ENCODE data around the gene TRIM41. TPM values are rescaled to one million over a fixed set of nuclear protein-coding genes. Genes with fewer than 3 reads are reported as not detected.
"Not testable (repeated sequence)": the region's sequence is repeated elsewhere in the genome, so short reads cannot be mapped to it uniquely, and the experiment has no call there.

The TRIM41 gene
- polyA plus RNA-seq, 1 experiment, result 15.2 TPM

DNA sequence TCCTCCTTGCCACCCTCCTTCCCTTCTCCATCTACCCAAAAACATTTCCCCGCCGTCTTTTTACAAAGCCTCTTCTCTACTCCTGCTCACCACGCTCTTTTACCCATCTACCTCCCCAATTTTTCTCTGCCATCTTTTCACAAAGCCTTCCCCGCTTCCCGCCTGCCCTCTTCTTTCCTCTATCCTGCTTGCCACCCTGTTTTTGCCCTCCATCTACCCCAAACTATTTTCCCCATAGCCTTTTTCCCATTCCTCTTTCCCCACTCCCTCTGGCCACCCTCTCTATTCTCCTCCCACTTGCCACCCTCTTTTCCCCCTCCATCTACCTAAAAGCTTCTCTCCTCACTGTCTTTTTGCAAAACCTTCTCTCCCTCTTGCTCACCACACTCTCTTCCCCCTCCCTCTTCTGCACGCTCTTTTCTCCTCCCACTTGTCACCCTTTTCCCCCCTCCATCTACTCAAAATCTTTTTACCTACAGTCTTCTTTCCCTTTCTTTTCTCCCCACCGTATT lies 57.2 kb downstream of the TRIM41 start:
- Histone ChIP-seq H3K27me3 (ENCODE audit: control insufficient read depth, insufficient read depth, low read length) (no peaks in the 10 kb centered on the region), H3K36me3 (ENCODE audit: control insufficient read depth, insufficient read depth, low read length) (no peaks in the 10 kb centered on the region), H3K4me3 (ENCODE audit: low read depth, low read length) (no peak overlapping the region)
- CTCF ChIA-PET, result no interaction called here
- no peak for DNase-seq (ENCODE audit: low read depth)
- POLR2A ChIA-PET, result no interaction called here
- TF ChIP-seq CTCF (IDR thresholded peaks at IDR 0.05; ENCODE audit: insufficient read depth, low read depth, low read length), result no peak

- no peak for DNase-seq (ENCODE audit: low read depth)
- no peaks in the 10 kb centered on the region for H3K36me3 ChIP-seq (ENCODE audit: control insufficient read depth, insufficient read depth, low read length)
- TF ChIP-seq CTCF (IDR thresholded peaks at IDR 0.05; ENCODE audit: insufficient read depth, low read depth, low read length), result no peak
- ChIA-PET CTCF (no interaction called here), POLR2A (no interaction called here)
- no peaks in the 10 kb centered on the region for H3K27me3 ChIP-seq (ENCODE audit: control insufficient read depth, insufficient read depth, low read length)
- no peak overlapping the region for H3K4me3 ChIP-seq (ENCODE audit: low read depth, low read length)
These were observed 58.2 kb downstream of the TRIM41 start for GRCh38 chr5:181281077-181281983.

- CTCF ChIA-PET, result no interaction called here
- no peak for TF ChIP-seq CTCF (IDR thresholded peaks at IDR 0.05; ENCODE audit: insufficient read depth, low read depth, low read length)
- H3K4me3 ChIP-seq (ENCODE audit: low read depth, low read length), result no peak overlapping the region
- DNase-seq (ENCODE audit: low read depth), result no peak
- no peaks in the 10 kb centered on the region for H3K27me3 ChIP-seq (ENCODE audit: control insufficient read depth, insufficient read depth, low read length)
- POLR2A ChIA-PET, result no interaction called here
- no peaks in the 10 kb centered on the region for H3K36me3 ChIP-seq (ENCODE audit: control insufficient read depth, insufficient read depth, low read length)
These were observed 58.9 kb downstream of the TRIM41 start for GRCh38 chr5:181281984-181282316.

DNA sequence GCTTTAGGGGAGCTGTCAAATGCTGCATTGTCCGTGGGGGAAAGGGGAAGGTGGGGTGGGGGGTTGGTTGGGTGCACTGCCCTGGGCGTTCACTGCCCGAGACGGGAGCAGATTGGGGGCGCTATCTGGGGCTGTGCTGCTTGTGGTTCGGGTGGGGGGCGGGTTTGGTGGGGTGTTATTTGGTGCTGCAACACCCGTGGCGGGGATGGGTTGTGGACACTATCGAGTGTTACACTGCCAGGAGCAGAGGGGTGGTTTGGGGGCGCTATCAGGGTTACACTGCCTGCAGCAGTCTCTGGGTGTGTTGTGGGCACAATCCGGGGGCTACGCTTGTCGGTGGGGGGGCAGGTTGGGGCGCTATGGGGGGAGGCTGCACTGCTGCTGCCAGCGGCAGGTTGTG lies 59.3 kb downstream of the TRIM41 start:
- DNase-seq (ENCODE audit: low read depth); CTCF ChIA-PET; POLR2A ChIA-PET; H3K4me3 ChIP-seq (ENCODE audit: low read depth, low read length); H3K27me3 ChIP-seq (ENCODE audit: control insufficient read depth, insufficient read depth, low read length); H3K36me3 ChIP-seq (ENCODE audit: control insufficient read depth, insufficient read depth, low read length): not testable (repeated sequence)

GRCh38 chr5:181282874-181283273 lies 59.8 kb downstream of the TRIM41 start:
- CTCF ChIA-PET, result no interaction called here
- DNase-seq (ENCODE audit: low read depth), result no peak
- H3K27me3 ChIP-seq (ENCODE audit: control insufficient read depth, insufficient read depth, low read length), result no peaks in the 10 kb centered on the region
- POLR2A ChIA-PET, result no interaction called here
- H3K4me3 ChIP-seq (ENCODE audit: low read depth, low read length), result no peak overlapping the region
- H3K36me3 ChIP-seq (ENCODE audit: control insufficient read depth, insufficient read depth, low read length), result no peaks in the 10 kb centered on the region
- no peak for TF ChIP-seq CTCF (IDR thresholded peaks at IDR 0.05; ENCODE audit: insufficient read depth, low read depth, low read length)

- CTCF ChIA-PET, result no interaction called here
- Histone ChIP-seq H3K4me3 (ENCODE audit: low read depth, low read length) (no peak overlapping the region), H3K36me3 (ENCODE audit: control insufficient read depth, insufficient read depth, low read length) (no peaks in the 10 kb centered on the region), H3K27me3 (ENCODE audit: control insufficient read depth, insufficient read depth, low read length) (no peaks in the 10 kb centered on the region)
- no peak for TF ChIP-seq CTCF (IDR thresholded peaks at IDR 0.05; ENCODE audit: insufficient read depth, low read depth, low read length)
- no peak for DNase-seq (ENCODE audit: low read depth)
- POLR2A ChIA-PET, result no interaction called here
These were observed 60.3 kb downstream of the TRIM41 start for GRCh38 chr5:181283347-181283746.

DNA sequence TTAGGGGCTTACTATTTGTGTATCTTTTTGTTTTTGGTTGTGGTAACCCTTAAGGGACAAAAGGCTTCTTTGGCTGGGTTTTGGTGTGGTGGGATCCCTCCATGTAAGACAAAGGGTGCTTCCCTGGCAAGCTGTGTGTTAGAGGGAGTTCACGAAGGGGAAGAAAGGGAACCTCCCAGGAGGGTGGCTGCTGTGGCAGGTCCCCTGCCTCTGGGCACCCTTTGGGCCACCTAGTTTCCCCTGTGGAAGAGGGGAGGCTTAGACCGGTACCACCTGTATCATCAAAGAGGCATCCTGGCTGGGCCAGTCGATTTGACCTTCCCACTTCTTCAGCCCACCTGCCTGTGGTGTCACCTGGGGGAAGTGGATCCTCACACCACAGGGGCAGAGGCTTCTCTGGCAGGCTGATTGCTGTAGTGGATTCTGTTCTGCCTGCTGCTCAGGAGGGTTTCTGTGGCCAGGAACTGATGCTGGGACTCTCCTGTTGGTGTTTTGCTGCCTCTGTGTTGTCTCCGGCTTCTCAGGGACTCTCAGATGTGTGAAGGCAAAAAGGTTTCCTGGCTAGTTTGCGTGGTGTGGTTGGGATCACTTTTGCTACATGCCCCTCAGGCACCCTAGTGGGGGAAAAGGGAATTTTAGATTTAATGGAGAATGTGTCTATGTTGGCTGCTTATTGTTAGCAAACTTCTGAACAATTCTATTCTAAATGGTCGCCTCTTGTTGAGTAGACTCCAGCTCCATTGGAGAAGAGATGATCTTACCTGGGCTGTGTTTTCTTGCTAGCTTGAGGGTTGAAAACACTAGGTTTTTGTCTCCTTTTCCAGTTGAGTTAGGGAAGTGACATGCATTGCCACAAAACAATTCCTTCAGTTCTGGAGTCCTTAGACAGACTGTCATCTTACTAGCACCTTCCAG lies 61.0 kb downstream of the TRIM41 start:
- POLR2A ChIA-PET; H3K27me3 ChIP-seq (ENCODE audit: control insufficient read depth, insufficient read depth, low read length); DNase-seq (ENCODE audit: low read depth); H3K4me3 ChIP-seq (ENCODE audit: low read depth, low read length); H3K36me3 ChIP-seq (ENCODE audit: control insufficient read depth, insufficient read depth, low read length); CTCF ChIA-PET: not testable (repeated sequence)
